Right cardiac atrium (tissue), 5 donors: ENCODE measurements around the gene AMBP. TPM values are rescaled to one million over a fixed set of nuclear protein-coding genes. Genes with fewer than 3 reads are reported as not detected.

Experiments used
- ATAC-seq, 2 donors: fragments of 200-7000 bp; cut with Tn5 transposase; one replicate each; pipeline versions ENCODE4 v1.8.0 to v1.9.1; 2020; ENCODE audit warnings: moderate library complexity in 2 of 2, mild to moderate bottlenecking in 1 of 2
- DNase-seq, 3 donors: peaks; one replicate each; pipeline ENCODE4 v3.0.0-alpha.2; 2020
- H3K27ac ChIP-seq: one replicate; pipeline ENCODE4 v1.5.1; 2013; ENCODE audit warnings: mild to moderate bottlenecking, low read length, control low read depth, moderate library complexity
- H3K27me3 ChIP-seq: one replicate; pipeline ENCODE4 v1.6.1; 2013; ENCODE audit not compliant: control insufficient read depth, insufficient read depth
- H3K4me1 ChIP-seq: one replicate; pipeline ENCODE4 v1.6.1; 2013; ENCODE audit warnings: low read length; ENCODE audit not compliant: control insufficient read depth, insufficient read depth
- H3K4me3 ChIP-seq: one replicate; pipeline ENCODE4 v1.5.1; 2013; ENCODE audit warnings: low read length, control low read depth
- H3K9me3 ChIP-seq: one replicate; pipeline ENCODE4 v1.6.1; 2013; ENCODE audit warnings: low read length; ENCODE audit not compliant: control insufficient read depth
- WGBS: extraction: QIAGEN DNeasy Blood & Tissue Kit; methylation state at CpG from one replicate; pipeline ENCODE4 v1.1.7; 2013; 5-methylcytosine and 5-hydroxymethylcytosine counted together
- intact Hi-C, 4 donors: fragments of 100-400 bp; cut with DNase I; formaldehyde crosslinking; loops; one replicate each; pipeline versions ENCODE4 v1.11.0 to v1.14.0; 2022 to 2023
- polyA plus RNA-seq: library from polyadenylated mRNA; stranded (reverse); fragments of 200-250 nt; gene quantifications from one replicate; pipeline ENCODE4 v1.2.3, GENCODE V29; 2013
- total RNA-seq, 4 donors: library from RNA; stranded (reverse); fragmentation: NEBNext Ultra II Directional; extraction: Animal tissue kit (Norgen Biotek cat#: 25700); gene quantifications; one replicate each; pipeline ENCODE4 v1.2.1, GENCODE V29; 2021
- donor health status: healthy with polysubstance abuse.
- donor health status: DM: no; HTN: yes; CAD: no.
- donor health status: DM: no; HTN: no; CAD: no.
- donor health status: DM: no; HTN: yes; CAD: no; lungs with severe emphysema.
- donor health status: DM: yes; HTN: yes; CAD: no.

Gene AMBP
- total and polyA plus RNA-seq, 5 donors = 0.11 to 0.81 TPM; not detected in 3

- H3K27ac ChIP-seq = no peak overlapping the region
- ATAC-seq (no peak), DNase-seq (no peak)
- H3K4me1 ChIP-seq = no peaks in the 10 kb centered on the region
- intact Hi-C loops = loop anchor here (5.0 to 10.0 kb wide), 4 partner anchors 150 to 350 kb away; no protein-coding TSS in a partner anchor
- no peak overlapping the region for H3K4me3 ChIP-seq
- no peaks in the 10 kb centered on the region for H3K9me3 ChIP-seq
- WGBS = 83% methylated on average over 4 of the region's 4 CpGs
- H3K27me3 ChIP-seq = no peaks in the 10 kb centered on the region
These were observed 43.4 kb downstream of the AMBP start for GRCh38 chr9:114034661-114035062.

DNA sequence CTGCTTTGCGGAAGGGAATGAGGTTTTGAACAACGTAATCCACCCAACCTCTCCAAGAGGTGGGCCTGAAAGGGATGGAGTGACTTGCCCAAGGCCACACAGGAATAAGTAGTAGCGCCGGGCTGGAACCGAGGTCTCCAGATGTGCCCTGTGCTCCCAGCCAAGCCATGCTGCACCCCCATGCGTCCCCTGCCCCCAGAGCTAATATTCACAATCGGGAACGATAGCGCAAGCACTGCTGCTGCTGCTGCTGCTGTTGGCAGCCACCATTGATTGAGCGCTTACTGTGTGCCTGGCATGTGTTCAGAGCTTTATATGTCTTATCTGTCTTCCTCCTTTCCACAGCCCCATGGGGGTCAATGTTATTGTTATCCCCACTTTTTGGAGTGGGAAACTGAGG lies 43.9 kb downstream of the AMBP start:
- H3K27ac ChIP-seq = no peak overlapping the region
- DNase-seq = no peak

DNA sequence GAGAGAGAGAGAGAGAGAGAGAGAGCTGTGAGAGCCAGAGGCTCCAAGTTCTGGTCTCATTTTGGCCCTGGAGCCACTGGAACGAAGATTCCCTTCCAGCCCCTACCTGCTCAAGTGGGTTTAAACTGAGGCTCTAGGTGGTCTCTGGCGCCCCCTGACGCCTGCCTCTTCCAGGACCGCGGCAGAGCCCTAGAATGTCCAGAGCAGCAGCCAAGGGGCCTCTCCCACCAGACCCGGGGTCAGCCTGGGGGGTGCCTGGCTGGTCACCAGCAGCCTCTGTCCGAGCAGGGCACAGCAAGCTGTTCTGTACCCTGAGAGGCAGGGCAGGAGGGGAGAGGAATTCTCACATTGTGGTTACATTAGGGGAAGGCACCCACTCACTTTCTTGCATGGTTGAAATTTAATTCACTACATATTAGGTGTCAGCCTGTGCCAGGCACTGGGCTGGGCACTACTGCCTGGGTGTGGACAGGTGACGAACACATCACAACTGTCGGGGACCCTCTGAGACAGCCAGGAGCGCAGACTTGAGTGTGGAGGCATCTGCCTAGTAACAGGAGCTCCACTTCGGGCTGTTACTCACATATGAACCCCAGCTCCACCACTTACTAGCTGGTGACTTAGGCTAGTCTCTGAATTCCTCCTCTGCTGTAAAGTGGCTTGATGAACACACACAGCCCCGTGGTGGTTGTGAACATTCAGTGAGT lies 44.5 kb downstream of the AMBP start:
- no peaks in the 10 kb centered on the region for H3K9me3 ChIP-seq
- H3K4me3 ChIP-seq = no peak overlapping the region
- 61% methylated on average over 12 of the region's 12 CpGs for WGBS
- H3K27me3 ChIP-seq = no peaks in the 10 kb centered on the region
- no peaks in the 10 kb centered on the region for H3K4me1 ChIP-seq
- ATAC-seq = peak; percentile 57 to 63
- H3K27ac ChIP-seq = no peak overlapping the region
- intact Hi-C loops = loop anchor here (2.0 to 10.0 kb wide), 5 partner anchors 149 to 349 kb away; no protein-coding TSS in a partner anchor
- peak; percentile 43 to 81 (median 79) for DNase-seq

More for the DNA sequence above, 43.9 kb downstream of the AMBP start:
- Histone ChIP-seq H3K9me3 (no peaks in the 10 kb centered on the region), H3K4me3 (no peak overlapping the region), H3K4me1 (no peaks in the 10 kb centered on the region), H3K27me3 (no peaks in the 10 kb centered on the region)
- no peak for ATAC-seq
- intact Hi-C loops = loop anchor here (5.0 to 10.0 kb wide), 4 partner anchors 149 to 349 kb away; no protein-coding TSS in a partner anchor
- WGBS = 95% methylated on average over 10 of the region's 10 CpGs

DNA sequence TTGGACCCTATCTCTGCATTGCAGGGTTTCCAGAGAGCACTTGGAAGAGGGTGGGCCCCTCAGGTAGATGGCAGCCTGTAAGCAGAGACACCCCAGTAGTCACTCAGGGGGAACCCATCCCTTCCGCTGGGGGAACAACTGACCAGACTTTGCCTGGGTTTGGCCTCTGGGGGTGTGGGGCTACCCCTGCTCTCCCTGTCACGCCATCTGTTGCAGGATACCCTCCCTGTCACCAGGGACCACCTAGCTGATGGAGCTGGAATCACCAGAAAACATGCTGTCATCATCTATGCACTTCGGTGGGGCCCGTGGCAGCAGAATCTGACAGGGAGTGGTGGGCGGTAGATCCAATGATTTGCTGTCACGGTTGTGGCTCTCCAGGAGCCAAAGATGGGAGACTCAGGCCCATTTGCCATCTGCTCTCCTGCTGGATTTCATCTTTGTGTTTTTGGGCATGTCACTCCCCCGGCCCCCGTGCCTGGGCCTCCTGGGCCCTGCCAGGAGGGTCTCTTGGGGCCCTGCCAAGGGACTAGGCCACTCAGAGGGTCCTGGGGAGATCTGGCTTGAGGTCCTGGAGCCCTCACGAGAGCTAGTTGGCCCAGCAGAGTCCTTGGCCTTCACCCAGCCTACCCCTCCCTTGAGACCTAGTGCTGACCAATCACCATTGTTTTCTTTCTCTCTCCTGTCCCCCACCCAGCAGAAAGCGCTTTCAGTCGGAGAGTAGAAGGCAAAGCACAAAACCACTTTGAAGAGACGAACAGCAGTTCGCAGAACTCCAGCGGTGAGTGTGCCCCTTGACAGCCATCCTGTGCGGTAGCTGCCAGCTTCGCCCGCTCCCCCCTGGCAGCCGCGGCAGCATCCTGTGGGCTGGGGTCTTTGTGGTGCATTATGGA lies 45.9 kb downstream of the AMBP start:
- Histone ChIP-seq H3K4me1 (no peaks in the 10 kb centered on the region), H3K27me3 (no peaks in the 10 kb centered on the region), H3K27ac (no peak overlapping the region), H3K4me3 (no peak overlapping the region), H3K9me3 (no peaks in the 10 kb centered on the region)
- DNase-seq (peak in 2 of 3 donors; percentile 39 to 70), ATAC-seq (no peak)
- intact Hi-C loops = loop anchor here (2.0 to 10.0 kb wide), 5 partner anchors 147 to 347 kb away; no protein-coding TSS in a partner anchor
- WGBS = 75% methylated on average over 19 of the region's 19 CpGs

DNA sequence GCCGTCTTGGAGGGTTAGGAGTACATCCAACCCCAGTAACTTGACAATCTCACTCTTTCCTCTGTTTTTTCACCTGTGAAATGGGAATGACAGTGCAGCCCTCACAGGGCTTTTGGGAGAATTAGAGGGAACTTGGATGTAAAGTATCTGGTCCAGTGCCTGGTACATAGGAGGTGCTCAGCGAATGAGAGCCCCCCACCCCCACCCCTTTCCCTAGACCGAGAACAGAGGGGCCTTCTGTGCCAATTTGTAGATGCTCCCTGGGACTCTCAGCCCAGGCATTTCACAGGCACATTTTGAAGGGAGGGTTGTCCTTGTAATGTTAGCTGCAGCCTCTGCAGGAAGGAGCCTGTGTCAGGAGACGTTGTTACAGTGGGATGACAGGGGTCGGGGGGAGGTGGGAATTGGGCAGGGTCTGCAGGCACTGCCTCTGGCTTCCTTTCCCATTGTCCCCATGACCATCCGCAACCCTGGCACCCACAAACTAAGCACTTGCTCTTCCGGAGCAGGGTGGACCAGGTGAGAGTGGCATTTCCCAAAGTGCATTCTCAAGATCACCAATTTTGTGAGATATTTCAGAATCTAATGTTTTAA lies 47.0 kb downstream of the AMBP start:
- H3K27me3 ChIP-seq = no peaks in the 10 kb centered on the region
- intact Hi-C loops = loop anchor here (5.0 to 10.0 kb wide), 4 partner anchors 146 to 346 kb away; no protein-coding TSS in a partner anchor
- H3K4me1 ChIP-seq = no peaks in the 10 kb centered on the region
- no peaks in the 10 kb centered on the region for H3K9me3 ChIP-seq
- no peak overlapping the region for H3K27ac ChIP-seq
- 88% methylated on average over 7 of the region's 7 CpGs for WGBS
- no peak overlapping the region for H3K4me3 ChIP-seq
- DNase-seq = no peak
- ATAC-seq = no peak

- intact Hi-C loops = loop anchor here (5.0 to 10.0 kb wide), 4 partner anchors 146 to 346 kb away; no protein-coding TSS in a partner anchor
- Histone ChIP-seq H3K4me1 (no peaks in the 10 kb centered on the region), H3K27ac (no peak overlapping the region), H3K9me3 (no peaks in the 10 kb centered on the region), H3K4me3 (no peak overlapping the region), H3K27me3 (no peaks in the 10 kb centered on the region)
- WGBS = 91% methylated on average over 9 of the region's 9 CpGs
- ATAC-seq (no peak), DNase-seq (no peak)
These were observed 47.7 kb downstream of the AMBP start for GRCh38 chr9:114030364-114030763.

DNA sequence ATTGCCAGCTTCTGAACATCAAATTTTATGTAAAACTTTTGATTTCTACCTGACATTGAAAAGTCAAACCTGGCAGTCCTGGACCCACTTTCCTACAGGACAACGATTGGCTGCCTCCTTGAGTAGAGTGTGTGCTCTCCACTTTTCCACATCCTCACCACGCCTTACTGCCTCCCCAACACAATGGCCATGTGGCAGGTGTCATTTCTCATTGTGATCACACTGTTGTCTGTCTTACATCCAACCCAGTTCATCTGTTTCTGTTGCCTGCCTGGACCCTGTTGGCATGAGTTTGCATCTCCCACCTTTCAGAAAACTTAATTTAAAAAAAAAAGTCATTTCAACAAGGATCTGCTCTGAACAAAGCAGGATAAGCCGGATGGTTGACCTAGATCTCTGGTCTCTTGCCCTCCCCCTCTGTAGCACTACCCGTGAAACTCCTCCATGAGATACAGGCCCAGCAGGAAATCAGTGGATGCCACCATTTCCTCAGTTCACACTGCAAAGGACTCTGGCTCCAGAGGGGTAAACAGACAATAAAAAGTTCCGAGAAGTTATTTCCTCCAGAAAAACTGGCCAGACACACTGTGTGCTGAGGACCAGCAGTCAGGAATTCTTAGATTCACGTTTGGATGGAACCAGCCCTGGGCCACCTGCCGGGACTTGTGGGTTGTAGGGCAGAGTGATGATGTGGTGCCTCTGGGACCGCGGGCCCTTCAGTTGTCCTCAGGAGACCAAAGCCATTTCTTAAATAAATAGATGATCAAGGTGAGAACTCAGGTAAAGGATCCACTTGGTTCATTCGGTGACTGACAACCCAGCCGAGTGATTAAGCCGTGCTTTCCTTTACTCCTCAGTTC lies 48.6 kb downstream of the AMBP start:
- intact Hi-C loops = loop anchor here (5.0 to 10.0 kb wide), 4 partner anchors 145 to 345 kb away; no protein-coding TSS in a partner anchor
- ATAC-seq (no peak), DNase-seq (no peak)
- Histone ChIP-seq H3K4me3 (no peak overlapping the region), H3K27ac (no peak overlapping the region), H3K9me3 (no peaks in the 10 kb centered on the region), H3K27me3 (no peaks in the 10 kb centered on the region), H3K4me1 (no peaks in the 10 kb centered on the region)
- 82% methylated on average over 12 of the region's 12 CpGs for WGBS

DNA sequence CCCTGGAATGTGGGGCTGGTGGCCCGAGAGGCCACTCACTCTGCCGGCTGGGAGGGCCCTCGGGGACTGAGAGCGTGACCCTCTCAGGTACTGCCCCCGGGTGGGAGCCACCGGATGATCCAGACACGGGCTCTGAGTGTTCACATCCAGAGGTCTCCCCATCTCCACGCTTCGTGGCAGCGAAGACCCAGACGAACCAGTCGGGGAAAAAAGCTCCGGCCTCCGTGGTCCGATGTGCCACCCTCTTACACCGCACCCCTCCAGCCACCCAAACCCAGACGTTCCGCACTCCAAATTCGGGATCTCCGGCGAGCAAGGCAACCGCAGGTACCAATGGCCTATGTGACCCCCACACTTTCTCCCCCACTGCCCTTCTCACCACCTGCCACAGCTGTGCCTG lies 49.5 kb downstream of the AMBP start:
- no peak for DNase-seq
- 96% methylated on average over 22 of the region's 22 CpGs for WGBS
- intact Hi-C loops = no loop called here

GRCh38 chr9:114027863-114028465 lies 50.1 kb downstream of the AMBP start:
- Histone ChIP-seq H3K4me3 (no peak overlapping the region), H3K27me3 (no peaks in the 10 kb centered on the region), H3K9me3 (no peaks in the 10 kb centered on the region), H3K4me1 (no peaks in the 10 kb centered on the region), H3K27ac (no peak overlapping the region)
- no peak for ATAC-seq
- intact Hi-C loops = no loop called here
- WGBS = 91% methylated on average over 4 of the region's 4 CpGs
- DNase-seq = no peak

More for the DNA sequence above, 49.5 kb downstream of the AMBP start:
- Histone ChIP-seq H3K9me3 (no peaks in the 10 kb centered on the region), H3K4me3 (no peak overlapping the region), H3K27me3 (no peaks in the 10 kb centered on the region), H3K27ac (no peak overlapping the region), H3K4me1 (no peaks in the 10 kb centered on the region)
- no peak for ATAC-seq
